ENCODE measurements around the gene PNPLA7.

- TF ChIP-seq EZH2 (IDR thresholded peaks at IDR 0.05) (no peak), POLR2AphosphoS5 (IDR thresholded peaks at IDR 0.05; ENCODE audit: borderline replicate concordance, low read depth, low read length) (no peak)
Measured at GRCh38 chr9:137490532-137491186, 59.5 kb downstream of the PNPLA7 start.

Measured in SK-N-MC (cell line).